Measurements from ENCODE around the gene RGR.
A peak's percentile ranks its signal among the peaks of the same experiment; 100 is the strongest.

Gene RGR

GRCh38 chr10:84208023-84208422 lies 36.8 kb upstream of the RGR start:
- H3K27ac ChIP-seq = no peak overlapping the region
- no peak for TF ChIP-seq ZFX (IDR thresholded peaks at IDR 0.05)
- TF ChIP-seq, protein P1, sequence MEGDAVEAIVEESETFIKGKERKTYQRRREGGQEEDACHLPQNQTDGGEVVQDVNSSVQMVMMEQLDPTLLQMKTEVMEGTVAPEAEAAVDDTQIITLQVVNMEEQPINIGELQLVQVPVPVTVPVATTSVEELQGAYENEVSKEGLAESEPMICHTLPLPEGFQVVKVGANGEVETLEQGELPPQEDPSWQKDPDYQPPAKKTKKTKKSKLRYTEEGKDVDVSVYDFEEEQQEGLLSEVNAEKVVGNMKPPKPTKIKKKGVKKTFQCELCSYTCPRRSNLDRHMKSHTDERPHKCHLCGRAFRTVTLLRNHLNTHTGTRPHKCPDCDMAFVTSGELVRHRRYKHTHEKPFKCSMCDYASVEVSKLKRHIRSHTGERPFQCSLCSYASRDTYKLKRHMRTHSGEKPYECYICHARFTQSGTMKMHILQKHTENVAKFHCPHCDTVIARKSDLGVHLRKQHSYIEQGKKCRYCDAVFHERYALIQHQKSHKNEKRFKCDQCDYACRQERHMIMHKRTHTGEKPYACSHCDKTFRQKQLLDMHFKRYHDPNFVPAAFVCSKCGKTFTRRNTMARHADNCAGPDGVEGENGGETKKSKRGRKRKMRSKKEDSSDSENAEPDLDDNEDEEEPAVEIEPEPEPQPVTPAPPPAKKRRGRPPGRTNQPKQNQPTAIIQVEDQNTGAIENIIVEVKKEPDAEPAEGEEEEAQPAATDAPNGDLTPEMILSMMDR (conservative IDR thresholded peaks at IDR 0.05) = no peak

- no peak overlapping the region for H3K27ac ChIP-seq
- TF ChIP-seq, protein P1 (conservative IDR thresholded peaks at IDR 0.05) = no peak
- no peak for TF ChIP-seq ZFX (IDR thresholded peaks at IDR 0.05)
Measured at GRCh38 chr10:84211566-84211965, 33.3 kb upstream of the RGR start.

GRCh38 chr10:84212014-84212413 lies 32.8 kb upstream of the RGR start:
- TF ChIP-seq, protein P1 (conservative IDR thresholded peaks at IDR 0.05) = no peak
- no peak for TF ChIP-seq ZFX (IDR thresholded peaks at IDR 0.05)
- H3K27ac ChIP-seq = no peak overlapping the region

DNA sequence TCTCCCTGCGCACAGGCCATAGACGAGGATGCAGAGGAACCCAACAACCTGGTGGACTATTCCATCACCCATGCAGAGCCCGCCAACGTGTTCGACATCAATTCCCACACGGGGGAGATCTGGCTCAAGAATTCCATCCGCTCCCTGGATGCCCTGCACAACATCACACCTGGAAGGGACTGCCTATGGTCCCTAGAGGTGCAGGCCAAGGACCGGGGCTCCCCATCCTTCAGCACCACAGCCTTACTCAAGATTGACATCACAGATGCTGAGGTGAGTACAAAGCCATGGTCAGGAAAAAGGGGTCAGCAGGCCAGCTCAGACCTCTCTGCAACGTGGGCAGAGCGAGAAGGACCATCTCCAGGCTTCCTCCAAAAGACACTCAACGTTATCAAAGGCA lies 31.8 kb upstream of the RGR start:
- H3K27ac ChIP-seq = no peak overlapping the region
- no peak for TF ChIP-seq ZFX (IDR thresholded peaks at IDR 0.05)
- TF ChIP-seq, protein P1 (conservative IDR thresholded peaks at IDR 0.05) = no peak

GRCh38 chr10:84214046-84214572 lies 30.7 kb upstream of the RGR start:
- TF ChIP-seq ZFX (IDR thresholded peaks at IDR 0.05) = no peak
- TF ChIP-seq, protein P1 (conservative IDR thresholded peaks at IDR 0.05) = no peak
- H3K27ac ChIP-seq = no peak overlapping the region

DNA sequence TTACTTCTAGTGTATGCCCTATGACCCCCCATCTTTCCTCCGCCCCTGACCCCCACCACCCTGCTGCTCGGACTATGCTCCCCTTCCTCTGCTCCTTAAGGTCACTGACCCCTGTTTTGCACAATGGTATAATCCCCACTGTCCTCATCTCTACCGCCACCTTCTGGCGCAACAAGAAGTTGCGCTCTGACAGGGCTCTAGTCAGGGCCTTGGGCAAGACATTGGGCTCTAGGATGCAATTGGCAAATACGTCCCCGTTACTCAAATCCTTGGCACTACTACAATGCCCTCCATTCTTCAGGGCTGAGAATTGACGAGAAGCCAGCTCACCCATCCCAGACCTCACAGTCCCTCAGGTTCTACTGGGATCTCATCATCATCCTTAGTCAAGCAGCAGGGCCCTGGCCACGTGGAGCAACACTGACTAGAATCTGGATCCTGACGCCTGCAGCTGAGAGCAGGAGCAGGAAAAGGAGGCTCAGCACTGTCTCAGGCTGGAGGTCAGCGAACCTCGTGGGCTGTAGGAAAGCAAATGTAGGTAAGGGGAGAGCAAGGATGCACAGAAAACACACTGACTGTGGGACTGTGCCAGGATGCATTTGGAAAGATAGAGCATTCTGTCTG lies 30.1 kb upstream of the RGR start:
- TF ChIP-seq, protein P1 (conservative IDR thresholded peaks at IDR 0.05) = peak; percentile 80
- no peak for TF ChIP-seq ZFX (IDR thresholded peaks at IDR 0.05)
- H3K27ac ChIP-seq = no peak overlapping the region

GRCh38 chr10:84216834-84217233 lies 28.0 kb upstream of the RGR start:
- TF ChIP-seq, protein P1 (conservative IDR thresholded peaks at IDR 0.05) = no peak
- no peak for TF ChIP-seq ZFX (IDR thresholded peaks at IDR 0.05)
- H3K27ac ChIP-seq = no peak overlapping the region
